CD4-positive, alpha-beta T cell treated with Interleukin-6 for 4 hours (primary cell): ENCODE data around the gene IFI27L1.

Source experiments
- DNase-seq: peaks from one replicate; pipeline ENCODE4 v3.0.0-alpha.2; 2020; ENCODE audit warnings: mixed read lengths

IFI27L1 gene

DNA sequence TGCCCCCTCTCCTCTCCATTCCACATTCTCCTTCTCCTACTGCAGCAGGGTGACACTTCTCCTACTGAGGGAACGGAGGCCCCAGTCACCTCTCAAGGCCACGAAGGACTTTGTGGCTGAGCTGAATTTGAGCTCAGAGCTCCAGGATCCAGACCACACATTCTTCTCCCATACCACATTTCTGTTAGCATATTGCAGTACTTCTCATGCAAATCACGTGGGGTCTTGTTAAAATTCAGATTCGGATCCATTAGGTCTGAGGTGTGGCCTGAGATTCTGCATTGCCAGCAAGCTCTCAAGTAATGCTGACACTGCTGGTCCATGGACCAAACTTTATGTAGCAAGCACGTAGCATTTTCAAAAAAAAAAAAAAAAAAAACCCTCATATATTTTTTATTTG lies 57.9 kb downstream of the IFI27L1 start:
- no peak for DNase-seq

DNA sequence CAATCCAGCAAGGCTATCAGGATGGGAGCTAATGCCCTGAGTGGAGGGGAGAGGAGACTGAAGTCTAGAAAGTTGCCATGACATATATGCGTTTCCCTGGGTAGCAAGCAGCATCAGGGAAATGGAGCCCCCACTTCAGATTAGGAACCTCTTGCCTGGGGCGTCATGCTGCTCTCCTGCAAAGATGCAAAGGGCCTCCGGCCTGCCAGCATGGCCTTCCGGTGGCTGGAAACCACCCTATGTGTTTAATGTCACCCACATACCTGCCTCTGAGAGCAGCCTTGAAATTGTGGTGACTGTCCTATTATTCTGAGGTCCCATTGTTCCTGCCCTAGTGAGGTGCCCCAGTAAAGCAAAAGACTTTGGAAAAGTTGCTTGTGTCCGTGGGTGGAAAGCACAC lies 58.3 kb downstream of the IFI27L1 start:
- no peak for DNase-seq

DNA sequence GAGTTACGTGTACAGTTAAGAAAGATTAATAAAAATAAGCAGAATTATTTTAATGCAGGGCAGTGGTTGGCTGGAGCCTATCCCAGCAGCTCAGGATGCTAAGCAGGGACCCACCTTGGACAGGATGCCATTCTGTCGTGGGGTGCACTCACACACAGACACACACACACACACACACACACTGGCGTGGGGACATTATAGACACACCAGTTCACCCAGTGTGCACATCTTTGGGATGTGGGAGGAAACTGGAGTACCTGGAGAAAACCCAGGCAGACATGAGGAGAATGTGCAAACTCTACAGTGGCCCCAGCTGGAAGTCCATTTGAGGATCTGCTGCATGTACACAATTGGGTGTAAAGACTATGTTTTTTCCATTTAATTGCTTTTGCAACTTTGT lies 61.1 kb downstream of the IFI27L1 start:
- DNase-seq, result no peak

DNA sequence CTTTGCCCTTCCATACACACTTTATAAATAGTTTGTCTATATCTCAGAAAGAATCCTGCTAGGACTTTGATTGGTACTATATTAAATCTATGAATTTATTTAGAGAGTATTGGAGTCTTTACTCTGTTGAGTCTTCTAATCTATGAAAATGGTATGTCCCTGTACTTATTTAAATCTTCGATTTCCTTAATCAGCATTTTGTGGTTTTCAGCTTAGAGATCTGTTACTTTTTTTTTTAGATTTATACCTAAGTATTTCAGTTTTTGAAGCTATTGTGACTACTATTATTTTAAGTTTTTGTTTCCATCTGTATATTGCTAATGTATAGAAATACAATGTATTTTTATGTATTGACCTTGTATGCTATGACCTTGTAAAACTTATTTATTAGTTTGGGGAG lies 61.7 kb downstream of the IFI27L1 start:
- DNase-seq, result no peak

DNA sequence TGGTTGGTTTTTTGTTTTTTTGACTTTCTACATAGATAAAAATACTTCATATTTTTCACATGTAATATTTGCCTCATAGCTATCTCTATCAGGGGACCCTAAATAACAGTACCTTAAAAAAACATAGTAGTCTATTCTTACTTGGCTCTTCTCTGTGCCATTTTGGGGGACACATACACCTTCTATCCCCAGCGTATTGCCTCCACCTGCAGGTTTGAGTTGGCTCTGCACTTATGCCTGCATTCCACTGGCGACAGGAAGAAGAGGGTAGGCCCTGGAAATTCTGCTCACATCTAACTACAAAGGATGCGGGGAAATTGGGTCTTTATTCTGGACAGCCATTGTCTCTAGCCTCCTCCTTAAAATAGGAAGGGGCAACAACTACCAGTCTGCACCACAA lies 62.1 kb downstream of the IFI27L1 start:
- DNase-seq, result no peak

DNA sequence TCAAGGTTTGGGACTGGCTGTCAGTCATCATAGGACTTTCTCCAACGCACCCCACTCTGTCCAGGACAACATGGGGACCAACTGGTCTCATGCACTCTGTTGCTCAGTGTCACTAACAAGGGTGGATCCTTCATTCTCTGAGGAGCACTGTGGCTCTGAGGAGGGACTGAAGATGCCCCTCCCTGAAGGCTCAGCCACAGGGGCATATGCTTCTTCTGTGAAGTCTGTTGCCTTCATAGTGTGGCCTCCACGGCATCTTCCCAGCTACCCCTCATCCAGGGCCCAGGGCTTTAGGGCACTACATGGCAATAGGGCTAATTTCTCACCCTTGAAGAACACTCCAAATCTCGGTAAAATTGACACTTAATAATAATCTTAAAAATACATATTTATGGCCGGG lies 62.6 kb downstream of the IFI27L1 start:
- DNase-seq, result no peak

DNA sequence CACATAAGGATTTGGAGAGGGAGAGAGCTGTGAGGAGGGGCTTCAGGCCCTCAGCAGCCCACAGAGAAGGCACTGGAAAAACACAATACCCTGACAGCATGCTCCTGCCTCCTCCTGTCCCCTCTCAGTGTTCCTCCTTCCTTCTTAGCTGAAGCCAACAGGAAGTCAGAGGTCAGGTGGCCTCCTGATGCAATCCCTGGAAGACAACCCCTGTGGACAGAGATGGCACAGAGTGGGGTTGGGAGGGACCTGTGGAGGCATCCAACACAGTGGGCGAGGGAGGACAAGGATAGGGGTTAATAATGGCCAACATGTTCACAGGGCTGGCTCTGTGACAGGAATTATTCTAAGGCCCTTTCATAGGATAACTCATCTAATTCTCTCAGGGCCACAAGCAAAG lies 63.7 kb downstream of the IFI27L1 start:
- no peak for DNase-seq

DNA sequence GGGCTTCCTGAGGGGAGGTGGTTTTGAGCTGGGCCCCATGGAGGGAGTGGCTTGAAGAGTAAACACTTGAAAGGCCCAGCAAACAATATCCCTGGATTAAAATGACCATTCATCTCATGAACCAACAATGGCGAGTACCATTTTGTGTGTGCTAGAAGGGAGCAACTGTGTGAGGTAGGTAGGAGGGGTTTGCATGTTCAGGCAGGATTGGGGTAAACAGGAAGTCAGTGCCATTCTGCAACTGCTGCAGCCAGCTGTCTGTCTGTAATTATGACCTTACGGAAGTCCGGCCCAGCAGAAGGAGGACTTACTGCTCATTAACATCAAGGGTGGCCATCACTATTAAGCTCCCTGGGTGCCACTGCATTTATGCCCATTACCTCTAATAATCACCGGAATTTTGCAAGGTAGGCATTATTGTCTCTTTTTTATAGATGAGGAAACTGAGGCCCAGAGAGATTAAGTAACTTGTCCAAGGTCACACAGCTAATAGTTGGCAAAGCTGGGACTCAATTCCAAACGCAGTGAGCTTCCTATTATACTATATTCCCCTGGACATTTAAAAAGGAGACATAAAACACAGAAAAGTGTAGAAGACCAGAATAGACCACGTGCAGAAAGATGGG lies 64.9 kb downstream of the IFI27L1 start:
- no peak for DNase-seq
